Calu3 (cell line): ENCODE data around the gene OSBP2. TPM values are rescaled to one million over a fixed set of nuclear protein-coding genes. Genes with fewer than 3 reads are reported as not detected.

Experiments used
- BruUV-seq: library from RNA; stranded (reverse); fragments of 400-500 nt; replicated peaks from 2 replicates; lab custom pipeline; 2021; lab: Mats Ljungman, UMichigan
- CTCF ChIA-PET: fragments of 300-600 bp; sonication (Branson Sonifier 250); formaldehyde crosslinking; loops from one replicate; lab custom pipeline; 2022; ENCODE audit warnings: antibody characterized with exemption; lab: Charles Lee
- DNase-seq: peaks from one replicate; pipeline ENCODE4 v3.0.0; 2022
- H3K27ac Mint-ChIP-seq: one replicate; pipeline ENCODE4 v1.8.0; 2022; ENCODE audit warnings: mixed read lengths; ENCODE audit not compliant: unreplicated experiment
- H3K27me3 Mint-ChIP-seq: one replicate; pipeline ENCODE4 v1.8.0; 2022; ENCODE audit warnings: mixed read lengths; ENCODE audit not compliant: unreplicated experiment
- H3K36me3 Mint-ChIP-seq: one replicate; pipeline ENCODE4 v1.8.0; 2022; ENCODE audit warnings: mild to moderate bottlenecking, moderate library complexity, mixed read lengths; ENCODE audit not compliant: insufficient read depth, unreplicated experiment
- H3K4me1 Mint-ChIP-seq: one replicate; pipeline ENCODE4 v1.8.0; 2022; ENCODE audit warnings: mild to moderate bottlenecking, low read depth, mixed read lengths; ENCODE audit not compliant: unreplicated experiment
- H3K4me3 Mint-ChIP-seq: one replicate; pipeline ENCODE4 v1.8.0; 2022; ENCODE audit warnings: mild to moderate bottlenecking, low read depth, moderate library complexity, mixed read lengths; ENCODE audit not compliant: unreplicated experiment
- H3K9me3 Mint-ChIP-seq: one replicate; pipeline ENCODE4 v1.8.0; 2022; ENCODE audit warnings: low read depth, mixed read lengths; ENCODE audit not compliant: unreplicated experiment
- CTCF ChIP-seq: fragments of 200-600 bp; IDR thresholded peaks from one replicate; pipeline ENCODE4 v1.8.0; 2022; ENCODE audit warnings: antibody characterized with exemption; ENCODE audit not compliant: unreplicated experiment
- intact Hi-C: fragments of 100-400 bp; cut with micrococcal nuclease; formaldehyde crosslinking; loops from one replicate; pipeline ENCODE4 v1.10.0; 2022; ENCODE audit not compliant: unreplicated experiment
- total RNA-seq: library from RNA; stranded (reverse); gene quantifications from 2 replicates; pipeline ENCODE4 v1.2.3, GENCODE V29; 2022

Gene OSBP2
- total RNA-seq, 1 experiment from 2014 or later = 5.2 TPM

DNA sequence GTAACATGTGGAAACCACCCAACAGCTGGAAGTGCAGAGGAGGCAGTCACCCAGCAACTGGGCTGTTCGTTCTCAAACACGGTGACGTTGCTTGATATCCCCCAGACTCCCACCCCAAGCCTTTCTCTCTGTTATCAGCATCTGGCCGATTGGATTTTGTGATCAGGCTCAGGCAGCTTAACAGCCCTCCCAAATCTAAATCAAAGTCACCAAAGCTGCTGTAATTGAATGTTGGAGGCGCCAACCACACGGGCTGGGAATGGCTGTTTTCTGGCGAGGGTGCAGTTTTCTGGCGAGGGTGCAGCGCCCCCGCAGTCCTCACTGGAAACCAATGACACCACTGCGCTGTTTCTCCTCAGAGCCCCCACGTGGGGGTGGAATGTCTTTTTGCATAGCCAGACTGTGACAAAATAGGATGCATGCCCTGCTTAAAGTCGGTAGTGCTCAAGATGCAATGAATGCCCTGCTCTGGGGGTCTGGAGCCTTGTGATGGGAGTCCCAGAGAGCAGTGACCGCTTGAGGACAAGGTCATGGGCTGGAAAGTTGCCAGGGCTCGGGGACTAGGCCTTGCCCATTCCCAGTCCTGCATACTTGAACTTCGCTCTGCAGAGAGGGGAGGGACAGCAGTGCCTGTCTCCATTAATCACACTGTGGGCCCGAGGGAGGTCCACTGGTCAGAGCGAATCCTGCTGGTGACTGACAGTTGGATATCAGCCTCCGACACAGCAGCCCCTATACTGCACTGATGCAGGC lies 168.6 kb downstream of the OSBP2 start:
- Mint-ChIP-seq H3K36me3 (no peaks in the 10 kb centered on the region), H3K4me3 (no peak overlapping the region), H3K27ac (no peak overlapping the region), H3K4me1 (no peaks in the 10 kb centered on the region), H3K9me3 (no peaks in the 10 kb centered on the region), H3K27me3 (no peaks in the 10 kb centered on the region)
- DNase-seq = no peak
- BruUV-seq = no TSS peak
- TF ChIP-seq CTCF = no peak
- CTCF ChIA-PET = no interaction called here
- intact Hi-C loops = no loop called here

DNA sequence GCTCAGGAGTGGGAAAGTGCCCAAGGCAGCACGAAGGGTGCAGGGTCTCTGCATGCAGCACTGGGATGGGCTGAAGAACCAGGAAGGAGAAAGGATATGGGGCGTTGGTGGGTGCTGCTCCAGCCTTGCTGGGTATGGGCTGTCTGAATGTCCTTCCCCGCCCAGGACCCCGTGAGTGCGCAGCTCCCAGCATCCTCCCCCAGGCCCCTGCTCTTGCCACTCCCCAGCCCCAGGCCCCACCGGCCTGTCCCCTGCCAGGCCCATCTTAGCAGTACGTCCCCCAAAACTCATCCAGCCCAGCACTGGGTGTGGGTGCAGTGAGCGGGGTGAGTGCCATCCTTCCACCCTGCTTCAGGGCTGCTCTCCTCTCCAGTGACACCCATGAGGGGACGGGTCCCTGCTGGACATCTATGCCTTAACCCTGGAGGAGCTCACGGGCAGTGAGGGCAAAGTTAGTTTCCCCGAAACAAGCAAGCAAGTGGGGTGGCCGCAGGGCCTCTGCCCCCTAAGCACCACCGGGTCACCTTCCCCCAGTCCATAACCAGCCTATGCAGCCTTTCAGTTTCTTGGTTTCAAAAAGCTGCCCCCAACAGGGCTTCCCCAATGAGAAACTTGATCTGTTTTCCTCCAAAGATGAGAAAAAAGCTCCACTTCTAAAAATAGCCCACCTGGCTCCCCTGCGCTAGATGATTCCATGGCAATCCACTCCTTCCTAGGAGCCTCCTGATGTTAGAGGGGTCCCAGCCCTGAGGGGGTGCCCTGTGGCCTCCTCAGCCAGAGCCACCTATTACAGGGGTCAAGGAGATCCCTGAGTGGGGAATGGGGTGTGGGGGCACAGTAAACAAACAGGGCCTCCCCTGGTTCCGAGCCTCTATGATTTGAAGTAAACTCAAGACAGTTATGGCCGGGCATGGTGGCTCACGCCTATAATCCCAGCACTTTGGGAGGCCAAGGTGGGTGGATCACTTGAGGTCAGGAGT lies 170.1 kb downstream of the OSBP2 start:
- Mint-ChIP-seq H3K27me3 (no peaks in the 10 kb centered on the region), H3K36me3 (no peaks in the 10 kb centered on the region), H3K27ac (no peak overlapping the region), H3K9me3 (no peaks in the 10 kb centered on the region), H3K4me3 (no peak overlapping the region), H3K4me1 (no peaks in the 10 kb centered on the region)
- no peak for DNase-seq
- intact Hi-C loops = no loop called here
- CTCF ChIA-PET = interaction anchor here (0.6 to 0.7 kb wide), 2 partner anchors 9 to 298 kb away, joined by 3 to 4 read pairs; no protein-coding TSS in a partner anchor
- no peak for TF ChIP-seq CTCF
- BruUV-seq = no TSS peak

DNA sequence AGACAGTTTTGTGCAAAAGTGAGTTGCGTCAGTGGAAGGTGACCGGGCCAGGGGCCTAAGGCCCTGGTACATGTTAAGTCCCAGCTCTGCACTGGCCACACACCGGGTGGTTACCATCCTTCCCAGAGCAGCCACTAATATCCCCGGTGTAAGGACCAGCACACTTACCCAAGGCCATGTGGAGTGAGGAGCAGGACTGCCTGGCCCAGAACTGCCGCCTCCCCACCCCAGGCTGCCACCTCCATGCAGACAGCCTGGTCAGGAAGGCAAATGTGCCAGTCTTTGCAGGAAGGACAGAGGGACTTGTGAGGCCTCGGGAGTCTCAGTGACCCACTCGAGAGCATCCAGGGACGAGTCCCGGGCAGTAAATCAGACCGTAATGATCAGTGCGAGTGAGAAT lies 171.0 kb downstream of the OSBP2 start:
- H3K4me3 Mint-ChIP-seq = no peak overlapping the region
- DNase-seq = no peak
- BruUV-seq = no TSS peak
- no peak for TF ChIP-seq CTCF
- CTCF ChIA-PET = interaction anchor here (0.7 kb wide), 1 partner anchor 297 kb away, joined by 3 read pairs; no protein-coding TSS in a partner anchor
- H3K27ac Mint-ChIP-seq = no peak overlapping the region
- no peaks in the 10 kb centered on the region for H3K27me3 Mint-ChIP-seq
- intact Hi-C loops = no loop called here
- no peaks in the 10 kb centered on the region for H3K4me1 Mint-ChIP-seq
- H3K9me3 Mint-ChIP-seq = no peaks in the 10 kb centered on the region
- H3K36me3 Mint-ChIP-seq = no peaks in the 10 kb centered on the region

DNA sequence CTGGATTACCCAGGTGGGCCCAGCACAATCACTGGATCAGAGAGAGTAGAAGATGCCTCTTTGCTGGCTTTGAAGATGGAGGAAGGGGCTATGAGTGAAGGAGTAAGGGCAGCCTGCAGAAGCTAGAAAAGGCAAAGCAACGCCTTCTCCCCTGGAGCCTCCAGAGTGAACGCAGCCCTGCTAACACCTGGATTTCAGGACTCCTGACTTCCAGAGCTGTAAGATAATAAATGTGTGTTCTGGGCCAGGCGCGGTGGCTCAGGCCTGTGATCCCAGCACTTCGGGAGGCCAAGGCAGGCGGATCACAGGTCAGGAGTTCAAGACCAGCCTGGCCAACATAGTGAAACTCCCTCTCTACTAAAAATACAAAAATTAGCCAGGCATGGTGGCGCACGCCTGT lies 171.5 kb downstream of the OSBP2 start:
- BruUV-seq = no TSS peak
- H3K9me3 Mint-ChIP-seq = no peaks in the 10 kb centered on the region
- no peak for DNase-seq

More for the DNA sequence above, 171.5 kb downstream of the OSBP2 start:
- H3K4me3 Mint-ChIP-seq = no peak overlapping the region
- no peaks in the 10 kb centered on the region for H3K36me3 Mint-ChIP-seq
- CTCF ChIA-PET = no interaction called here
- intact Hi-C loops = no loop called here
- H3K27ac Mint-ChIP-seq = no peak overlapping the region
- TF ChIP-seq CTCF = no peak
- H3K27me3 Mint-ChIP-seq = no peaks in the 10 kb centered on the region
- H3K4me1 Mint-ChIP-seq = no peaks in the 10 kb centered on the region
